ENCODE data around the gene KCNQ1. TPM values are rescaled to one million over a fixed set of nuclear protein-coding genes. Genes with fewer than 3 reads are reported as not detected.

KCNQ1 gene
- total RNA-seq, 2 experiments from 2014 or later: 8.7 to 9.5 TPM

DNA sequence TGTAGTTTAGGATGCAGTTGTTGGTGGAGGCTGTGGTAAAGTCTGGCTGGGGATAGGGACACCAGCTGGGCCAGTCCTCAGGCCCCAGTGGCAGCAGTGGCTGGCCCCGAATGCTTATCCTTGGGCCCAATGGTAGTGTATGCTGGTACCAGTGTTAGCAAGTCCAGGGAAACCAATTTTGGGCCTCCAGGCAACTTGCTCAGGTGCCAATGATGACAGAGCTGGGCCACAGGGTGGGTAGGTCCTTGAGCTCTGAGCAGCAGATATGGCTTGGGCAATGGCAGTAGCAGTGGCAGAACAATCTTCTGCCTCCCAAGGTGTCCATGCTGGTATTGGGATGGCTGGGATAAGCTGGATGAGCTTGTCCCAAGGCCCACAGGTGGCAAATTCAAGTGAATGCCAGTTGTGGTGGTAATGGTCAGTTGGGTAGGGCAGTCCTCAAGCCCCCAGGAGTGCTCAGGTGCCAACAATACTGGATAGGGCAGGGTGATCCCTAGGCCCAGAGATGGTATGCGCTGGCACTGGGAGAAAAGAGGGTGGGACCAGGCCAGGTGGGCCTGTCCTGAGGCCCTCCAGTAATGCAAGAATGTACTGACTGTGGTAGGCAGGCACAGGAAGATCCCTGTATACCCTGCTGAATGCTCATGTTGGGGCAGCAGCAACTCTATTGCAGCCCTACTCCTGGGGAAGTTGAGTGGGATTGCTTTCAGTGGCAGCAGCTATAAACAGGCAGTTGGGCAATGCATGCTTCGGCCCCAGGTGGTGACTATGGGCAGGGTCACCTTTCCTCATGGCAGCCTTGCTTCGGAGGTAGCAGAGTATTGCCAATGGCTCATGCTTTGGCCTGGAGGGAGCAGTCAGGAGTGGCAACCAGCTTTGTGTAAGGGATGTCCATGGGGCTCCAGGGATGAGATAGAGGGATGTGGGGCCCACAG, 200.3 kb downstream of the KCNQ1 start:
- Mint-ChIP-seq H3K27ac (no peak overlapping the region), H3K4me1 (ENCODE audit: low read depth) (no peaks in the 10 kb centered on the region), H3K27me3 (no peaks in the 10 kb centered on the region), H3K9me3 (peaks cover 63% of the 10 kb centered on the region), H3K36me3 (ENCODE audit: low read depth) (peaks cover 57% of the 10 kb centered on the region), H3K4me3 (no peak overlapping the region)
- ChIA-PET CTCF (no interaction called here), POLR2A (interaction anchor here (0.6 kb wide), 1 partner anchor 41 kb away, joined by 3 read pairs; no protein-coding TSS in a partner anchor)
- intact Hi-C loops (cut with micrococcal nuclease): no loop called here
- TF ChIP-seq, protein P1, sequence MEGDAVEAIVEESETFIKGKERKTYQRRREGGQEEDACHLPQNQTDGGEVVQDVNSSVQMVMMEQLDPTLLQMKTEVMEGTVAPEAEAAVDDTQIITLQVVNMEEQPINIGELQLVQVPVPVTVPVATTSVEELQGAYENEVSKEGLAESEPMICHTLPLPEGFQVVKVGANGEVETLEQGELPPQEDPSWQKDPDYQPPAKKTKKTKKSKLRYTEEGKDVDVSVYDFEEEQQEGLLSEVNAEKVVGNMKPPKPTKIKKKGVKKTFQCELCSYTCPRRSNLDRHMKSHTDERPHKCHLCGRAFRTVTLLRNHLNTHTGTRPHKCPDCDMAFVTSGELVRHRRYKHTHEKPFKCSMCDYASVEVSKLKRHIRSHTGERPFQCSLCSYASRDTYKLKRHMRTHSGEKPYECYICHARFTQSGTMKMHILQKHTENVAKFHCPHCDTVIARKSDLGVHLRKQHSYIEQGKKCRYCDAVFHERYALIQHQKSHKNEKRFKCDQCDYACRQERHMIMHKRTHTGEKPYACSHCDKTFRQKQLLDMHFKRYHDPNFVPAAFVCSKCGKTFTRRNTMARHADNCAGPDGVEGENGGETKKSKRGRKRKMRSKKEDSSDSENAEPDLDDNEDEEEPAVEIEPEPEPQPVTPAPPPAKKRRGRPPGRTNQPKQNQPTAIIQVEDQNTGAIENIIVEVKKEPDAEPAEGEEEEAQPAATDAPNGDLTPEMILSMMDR (IDR thresholded peaks at IDR 0.05): no peak
- ATAC-seq (no peak), DNase-seq (no peak)

DNA sequence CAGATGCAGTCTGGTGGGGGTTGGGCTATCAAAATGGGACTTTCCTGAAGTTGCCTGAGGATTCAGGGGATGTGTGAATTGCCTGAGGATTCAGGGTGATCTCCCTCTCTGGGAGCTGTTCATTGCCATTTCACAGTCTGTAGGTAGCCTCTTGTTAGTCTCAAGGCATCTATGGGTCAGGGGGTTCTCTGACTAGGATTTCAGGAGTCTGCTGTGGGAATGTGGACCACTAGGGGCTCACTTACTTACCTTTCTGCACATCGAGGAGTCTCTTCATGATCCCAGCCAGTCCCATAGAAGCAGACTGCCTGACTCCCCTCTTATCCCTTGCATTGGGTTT, 200.9 kb downstream of the KCNQ1 start:
- Mint-ChIP-seq H3K9me3 (peaks cover 60% of the 10 kb centered on the region), H3K27ac (no peak overlapping the region), H3K27me3 (no peaks in the 10 kb centered on the region), H3K4me1 (ENCODE audit: low read depth) (no peaks in the 10 kb centered on the region), H3K36me3 (ENCODE audit: low read depth) (peaks cover 55% of the 10 kb centered on the region), H3K4me3 (no peak overlapping the region)
- TF ChIP-seq, protein P1 (IDR thresholded peaks at IDR 0.05): no peak
- intact Hi-C loops (cut with micrococcal nuclease): no loop called here
- ChIA-PET POLR2A (no interaction called here), CTCF (no interaction called here)
- ATAC-seq: no peak
- DNase-seq: no peak

DNA sequence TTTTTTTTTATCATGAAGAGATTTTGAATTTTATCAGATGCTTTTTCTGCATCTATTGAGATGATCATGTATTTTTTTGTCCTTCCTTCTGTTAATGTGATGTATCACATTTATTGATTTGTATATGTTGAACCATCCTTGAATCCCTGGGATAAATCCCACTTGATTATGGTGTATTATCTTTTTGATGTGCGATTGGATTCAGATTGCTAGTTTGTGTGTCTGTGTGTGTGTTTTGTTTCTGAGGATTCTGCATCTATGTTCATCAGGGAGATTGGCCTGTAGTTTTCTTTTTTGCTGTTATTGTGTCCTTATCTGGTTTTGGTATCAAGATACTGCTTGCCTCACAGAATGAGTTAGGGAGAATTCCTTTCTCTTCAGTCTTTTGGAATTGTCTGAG, 202.4 kb downstream of the KCNQ1 start:
- TF ChIP-seq, protein P1 (IDR thresholded peaks at IDR 0.05): no peak
- H3K9me3 Mint-ChIP-seq: peaks cover 51% of the 10 kb centered on the region
- H3K27ac Mint-ChIP-seq: no peak overlapping the region
- peaks cover 48% of the 10 kb centered on the region for H3K36me3 Mint-ChIP-seq (ENCODE audit: low read depth)
- DNase-seq: no peak
- no peak for ATAC-seq
- intact Hi-C loops (cut with micrococcal nuclease): no loop called here
- H3K4me1 Mint-ChIP-seq (ENCODE audit: low read depth): no peaks in the 10 kb centered on the region
- no peaks in the 10 kb centered on the region for H3K27me3 Mint-ChIP-seq
- H3K4me3 Mint-ChIP-seq: no peak overlapping the region
- ChIA-PET CTCF (no interaction called here), POLR2A (no interaction called here)

DNA sequence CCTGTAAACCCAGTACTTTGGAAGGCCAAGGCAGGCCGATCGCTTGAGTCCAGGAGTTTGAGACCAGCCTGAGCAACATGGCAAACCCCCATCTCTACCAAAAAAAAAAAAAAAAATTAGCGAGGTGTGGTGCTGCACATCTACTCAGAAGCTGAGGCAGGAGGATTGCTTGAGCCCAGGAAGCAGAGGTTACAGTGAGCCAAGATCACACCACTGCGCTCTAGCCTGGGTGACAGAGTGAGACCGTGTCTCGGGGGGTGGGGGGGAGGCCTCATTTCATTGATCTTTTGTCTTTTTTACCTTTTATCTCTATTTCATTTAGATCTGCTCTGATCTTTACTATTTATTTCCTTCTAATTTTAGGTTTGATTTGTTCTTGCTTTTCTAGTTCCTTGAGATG, 203.1 kb downstream of the KCNQ1 start:
- Mint-ChIP-seq H3K9me3 (peaks cover 45% of the 10 kb centered on the region), H3K27ac (no peak overlapping the region), H3K36me3 (ENCODE audit: low read depth) (peaks cover 44% of the 10 kb centered on the region), H3K4me1 (ENCODE audit: low read depth) (no peaks in the 10 kb centered on the region), H3K4me3 (no peak overlapping the region), H3K27me3 (no peaks in the 10 kb centered on the region)
- ChIA-PET POLR2A (no interaction called here), CTCF (no interaction called here)
- ATAC-seq (no peak), DNase-seq (no peak)
- intact Hi-C loops (cut with micrococcal nuclease): no loop called here
- TF ChIP-seq, protein P1 (IDR thresholded peaks at IDR 0.05): no peak

DNA sequence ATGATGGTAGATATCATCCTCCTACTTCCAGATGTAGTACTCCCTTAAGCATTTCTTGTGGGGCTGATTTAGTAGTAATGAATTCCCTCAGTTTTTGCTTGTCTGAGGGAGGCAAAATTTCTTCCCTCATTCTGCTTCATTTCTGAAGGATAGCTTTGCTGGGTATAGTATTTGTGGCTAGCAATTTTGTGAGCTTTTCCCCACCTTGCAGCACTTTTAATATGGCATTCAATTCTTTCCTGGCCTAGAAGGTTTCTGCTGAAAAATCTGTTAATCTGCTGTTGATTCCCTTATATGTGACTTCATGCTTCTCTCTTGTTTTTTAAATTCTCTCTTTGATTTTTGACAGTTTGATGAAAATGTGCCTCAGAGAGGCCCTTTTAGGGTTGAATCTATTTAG, 204.6 kb downstream of the KCNQ1 start:
- DNase-seq (no peak), ATAC-seq (no peak)
- TF ChIP-seq, protein P1 (IDR thresholded peaks at IDR 0.05): no peak
- Mint-ChIP-seq H3K4me3 (no peak overlapping the region), H3K27ac (no peak overlapping the region), H3K27me3 (no peaks in the 10 kb centered on the region), H3K4me1 (ENCODE audit: low read depth) (no peaks in the 10 kb centered on the region), H3K9me3 (peaks cover 35% of the 10 kb centered on the region), H3K36me3 (ENCODE audit: low read depth) (peaks cover 35% of the 10 kb centered on the region)
- intact Hi-C loops (cut with micrococcal nuclease): no loop called here
- POLR2A ChIA-PET: no interaction called here
- CTCF ChIA-PET: no interaction called here

Data from activated CD8-positive, alpha-beta T cell treated with anti-CD3 and anti-CD28 coated beads for 36 hours (primary cell).